ENCODE results near the gene COL6A3.
"Not testable (repeated sequence)": the region's sequence is repeated elsewhere in the genome, so short reads cannot be mapped to it uniquely, and the experiment has no call there.

COL6A3 gene

GRCh38 chr2:237412646-237412987 lies 1.3 kb downstream of the COL6A3 start:
- no peak for DNase-seq (ENCODE audit: low read depth in 2 of 2)

- no peak for DNase-seq (ENCODE audit: low read depth in 2 of 2)
Observed at GRCh38 chr2:237411683-237412423, 2.1 kb downstream of the COL6A3 start.

GRCh38 chr2:237411092-237411601 lies 2.8 kb downstream of the COL6A3 start:
- DNase-seq (ENCODE audit: low read depth in 2 of 2), result no peak

- DNase-seq (ENCODE audit: low read depth in 2 of 2), result not testable (repeated sequence)
Observed at GRCh38 chr2:237409263-237409662, 4.7 kb downstream of the COL6A3 start.

- no peak for DNase-seq (ENCODE audit: low read depth in 2 of 2)
Observed at GRCh38 chr2:237408335-237409000, 5.5 kb downstream of the COL6A3 start.

- DNase-seq (ENCODE audit: low read depth in 2 of 2), result no peak
Observed at GRCh38 chr2:237407700-237408099, 6.3 kb downstream of the COL6A3 start.

- DNase-seq (ENCODE audit: low read depth in 2 of 2), result no peak
Observed at GRCh38 chr2:237406371-237406895, 7.5 kb downstream of the COL6A3 start.

- no peak for DNase-seq (ENCODE audit: low read depth in 2 of 2)
Observed at GRCh38 chr2:237405605-237406004, 8.4 kb downstream of the COL6A3 start.

GRCh38 chr2:237405006-237405559 lies 8.9 kb downstream of the COL6A3 start:
- DNase-seq (ENCODE audit: low read depth in 2 of 2), result no peak

- no peak for DNase-seq (ENCODE audit: low read depth in 2 of 2)
Observed at GRCh38 chr2:237404413-237404812, 9.6 kb downstream of the COL6A3 start.

GRCh38 chr2:237403024-237403882 lies 10.7 kb downstream of the COL6A3 start:
- no peak for DNase-seq (ENCODE audit: low read depth in 2 of 2)

- DNase-seq (ENCODE audit: low read depth in 2 of 2), result no peak
Observed at GRCh38 chr2:237400199-237400598, 13.8 kb downstream of the COL6A3 start.

- DNase-seq (ENCODE audit: low read depth in 2 of 2), result no peak
Observed at GRCh38 chr2:237397072-237397471, 16.9 kb downstream of the COL6A3 start.

- no peak for DNase-seq (ENCODE audit: low read depth in 2 of 2)
Observed at GRCh38 chr2:237393523-237393922, 20.4 kb downstream of the COL6A3 start.

- DNase-seq (ENCODE audit: low read depth in 2 of 2), result no peak
Observed at GRCh38 chr2:237392186-237392585, 21.8 kb downstream of the COL6A3 start.

- DNase-seq (ENCODE audit: low read depth in 2 of 2), result no peak
Observed at GRCh38 chr2:237391140-237391539, 22.8 kb downstream of the COL6A3 start.

- no peak for DNase-seq (ENCODE audit: low read depth in 2 of 2)
Observed at GRCh38 chr2:237390235-237390634, 23.7 kb downstream of the COL6A3 start.

- no peak for DNase-seq (ENCODE audit: low read depth in 2 of 2)
Observed at GRCh38 chr2:237389831-237390230, 24.1 kb downstream of the COL6A3 start.

- DNase-seq (ENCODE audit: low read depth in 2 of 2), result no peak
Observed at GRCh38 chr2:237388036-237388435, 25.9 kb downstream of the COL6A3 start.

- DNase-seq (ENCODE audit: low read depth in 2 of 2), result no peak
Observed at GRCh38 chr2:237384672-237385020, 29.3 kb downstream of the COL6A3 start.

- no peak for DNase-seq (ENCODE audit: low read depth in 2 of 2)
Observed at GRCh38 chr2:237383991-237384671, 29.8 kb downstream of the COL6A3 start.

Data from stimulated activated CD8-positive, alpha-beta memory T cell treated with anti-CD3 and anti-CD28 coated beads, Interleukin-7, amount 100 ng/mL, for 1 hour (primary cell).